Neural cell (in vitro differentiated cells): ENCODE results near the gene FYCO1.

Experiments used
- EP300 ChIP-seq: fragments of 450-650 bp; conservative IDR thresholded peaks from 2 replicates; pipeline ENCODE4 v1.6.1; 2014; ENCODE audit warnings: antibody characterized with exemption, mild to moderate bottlenecking, moderate library complexity; ENCODE audit not compliant: poor library complexity, severe bottlenecking
- EZH2 ChIP-seq: fragments of 200-600, 300-800 bp; shearing (Covaris generic), sonication (generic); IDR thresholded peaks from 2 replicates; pipeline ENCODE4 v1.6.1; 2014; ENCODE audit warnings: antibody characterized with exemption, low read length, borderline replicate concordance, mild to moderate bottlenecking; ENCODE audit not compliant: insufficient read depth, poor library complexity, severe bottlenecking
- POLR2AphosphoS5 ChIP-seq: IDR thresholded peaks from 2 replicates; pipeline ENCODE4 v1.6.1; 2012
- RAD21 ChIP-seq: fragments of 450-650 bp; conservative IDR thresholded peaks from 2 replicates; pipeline ENCODE4 v1.6.1; 2014; ENCODE audit warnings: antibody characterized with exemption, mild to moderate bottlenecking, moderate library complexity
- SMC3 ChIP-seq: fragments of 450-650 bp; conservative IDR thresholded peaks from 2 replicates; pipeline ENCODE4 v1.6.1; 2014; ENCODE audit warnings: antibody characterized with exemption, mild to moderate bottlenecking, moderate library complexity; ENCODE audit not compliant: poor library complexity
- TF ChIP-seq, protein P1 (sequence below): fragments of 450-650 bp; IDR thresholded peaks from 2 replicates; pipeline ENCODE4 v1.5.1; 2014; ENCODE audit warnings: antibody characterized with exemption, mild to moderate bottlenecking, moderate library complexity; ENCODE audit not compliant: poor library complexity, severe bottlenecking
- TF ChIP-seq, protein P2 (sequence below): IDR thresholded peaks from 2 replicates; pipeline ENCODE4 v1.6.1; 2012; ENCODE audit warnings: borderline replicate concordance

DNA sequence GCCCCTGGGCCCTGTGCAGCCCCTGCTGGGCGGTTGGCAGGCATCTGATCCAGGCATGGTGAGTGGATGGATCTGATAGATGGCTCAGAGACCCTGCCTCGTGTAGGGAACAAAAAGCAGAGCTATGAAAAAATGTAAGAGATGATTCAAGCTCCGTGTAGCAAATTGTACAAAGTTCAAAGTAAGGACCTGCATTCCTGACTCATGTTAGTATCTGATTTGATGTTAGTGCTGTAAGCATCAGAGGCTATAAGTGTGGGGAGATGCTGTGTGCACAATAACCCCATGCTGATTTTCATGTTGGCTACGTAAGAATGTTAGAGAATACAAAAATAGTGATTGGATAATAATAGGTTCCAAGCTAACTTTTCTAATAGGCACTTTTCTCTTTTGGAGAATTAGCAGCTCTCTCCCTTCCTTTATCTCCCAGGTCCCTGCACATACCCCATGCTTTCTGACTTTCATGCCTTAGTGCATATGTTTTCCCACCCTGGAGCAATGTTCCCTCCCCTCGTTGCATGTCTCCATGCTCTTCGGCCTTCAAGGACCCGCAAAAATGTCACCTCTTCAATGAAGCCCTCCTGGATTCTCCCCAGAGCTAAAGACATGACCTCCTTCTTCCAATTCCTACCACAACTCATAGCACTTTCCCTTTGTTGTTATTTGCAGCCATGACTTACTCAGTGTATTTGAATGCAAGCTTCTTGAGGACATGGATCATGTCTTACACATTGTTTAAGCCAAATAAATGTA, 107.7 kb downstream of the FYCO1 start:
- TF ChIP-seq, protein P1, sequence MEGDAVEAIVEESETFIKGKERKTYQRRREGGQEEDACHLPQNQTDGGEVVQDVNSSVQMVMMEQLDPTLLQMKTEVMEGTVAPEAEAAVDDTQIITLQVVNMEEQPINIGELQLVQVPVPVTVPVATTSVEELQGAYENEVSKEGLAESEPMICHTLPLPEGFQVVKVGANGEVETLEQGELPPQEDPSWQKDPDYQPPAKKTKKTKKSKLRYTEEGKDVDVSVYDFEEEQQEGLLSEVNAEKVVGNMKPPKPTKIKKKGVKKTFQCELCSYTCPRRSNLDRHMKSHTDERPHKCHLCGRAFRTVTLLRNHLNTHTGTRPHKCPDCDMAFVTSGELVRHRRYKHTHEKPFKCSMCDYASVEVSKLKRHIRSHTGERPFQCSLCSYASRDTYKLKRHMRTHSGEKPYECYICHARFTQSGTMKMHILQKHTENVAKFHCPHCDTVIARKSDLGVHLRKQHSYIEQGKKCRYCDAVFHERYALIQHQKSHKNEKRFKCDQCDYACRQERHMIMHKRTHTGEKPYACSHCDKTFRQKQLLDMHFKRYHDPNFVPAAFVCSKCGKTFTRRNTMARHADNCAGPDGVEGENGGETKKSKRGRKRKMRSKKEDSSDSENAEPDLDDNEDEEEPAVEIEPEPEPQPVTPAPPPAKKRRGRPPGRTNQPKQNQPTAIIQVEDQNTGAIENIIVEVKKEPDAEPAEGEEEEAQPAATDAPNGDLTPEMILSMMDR, result no peak
- TF ChIP-seq, protein P2, sequence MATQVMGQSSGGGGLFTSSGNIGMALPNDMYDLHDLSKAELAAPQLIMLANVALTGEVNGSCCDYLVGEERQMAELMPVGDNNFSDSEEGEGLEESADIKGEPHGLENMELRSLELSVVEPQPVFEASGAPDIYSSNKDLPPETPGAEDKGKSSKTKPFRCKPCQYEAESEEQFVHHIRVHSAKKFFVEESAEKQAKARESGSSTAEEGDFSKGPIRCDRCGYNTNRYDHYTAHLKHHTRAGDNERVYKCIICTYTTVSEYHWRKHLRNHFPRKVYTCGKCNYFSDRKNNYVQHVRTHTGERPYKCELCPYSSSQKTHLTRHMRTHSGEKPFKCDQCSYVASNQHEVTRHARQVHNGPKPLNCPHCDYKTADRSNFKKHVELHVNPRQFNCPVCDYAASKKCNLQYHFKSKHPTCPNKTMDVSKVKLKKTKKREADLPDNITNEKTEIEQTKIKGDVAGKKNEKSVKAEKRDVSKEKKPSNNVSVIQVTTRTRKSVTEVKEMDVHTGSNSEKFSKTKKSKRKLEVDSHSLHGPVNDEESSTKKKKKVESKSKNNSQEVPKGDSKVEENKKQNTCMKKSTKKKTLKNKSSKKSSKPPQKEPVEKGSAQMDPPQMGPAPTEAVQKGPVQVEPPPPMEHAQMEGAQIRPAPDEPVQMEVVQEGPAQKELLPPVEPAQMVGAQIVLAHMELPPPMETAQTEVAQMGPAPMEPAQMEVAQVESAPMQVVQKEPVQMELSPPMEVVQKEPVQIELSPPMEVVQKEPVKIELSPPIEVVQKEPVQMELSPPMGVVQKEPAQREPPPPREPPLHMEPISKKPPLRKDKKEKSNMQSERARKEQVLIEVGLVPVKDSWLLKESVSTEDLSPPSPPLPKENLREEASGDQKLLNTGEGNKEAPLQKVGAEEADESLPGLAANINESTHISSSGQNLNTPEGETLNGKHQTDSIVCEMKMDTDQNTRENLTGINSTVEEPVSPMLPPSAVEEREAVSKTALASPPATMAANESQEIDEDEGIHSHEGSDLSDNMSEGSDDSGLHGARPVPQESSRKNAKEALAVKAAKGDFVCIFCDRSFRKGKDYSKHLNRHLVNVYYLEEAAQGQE, result no peak
- no peak for TF ChIP-seq POLR2AphosphoS5
- no peak for TF ChIP-seq EP300
- no peak for TF ChIP-seq EZH2
- TF ChIP-seq SMC3, result no peak
- TF ChIP-seq RAD21, result no peak
